GM23338 (cell line): ENCODE results near the gene OSTC. TPM values are rescaled to one million over a fixed set of nuclear protein-coding genes. Genes with fewer than 3 reads are reported as not detected.

Experiments
- ATAC-seq: fragments of 200-7000 bp; cut with Tn5 transposase; 3 replicates; pipeline ENCODE4 v1.9.1; 2020
- DNase-seq: peaks from one replicate; pipeline ENCODE4 v3.0.0-alpha.2; 2015; ENCODE audit warnings: low spot score
- H2AFZ ChIP-seq: fragments of 200-600 bp; sonication (generic); 2 replicates; pipeline ENCODE4 v1.8.0; 2016; ENCODE audit warnings: antibody characterized with exemption, mild to moderate bottlenecking, moderate library complexity
- H3F3A ChIP-seq: fragments of 200-600 bp; sonication (generic); replicated peaks from 2 replicates; pipeline ENCODE4 v1.8.0; 2017; ENCODE audit warnings: antibody characterized with exemption, mixed run types, low read depth
- H3K27ac ChIP-seq: fragments of 200-600 bp; sonication (generic); 2 replicates; pipeline ENCODE4 v1.6.1; 2016; ENCODE audit warnings: low read depth
- H3K27me3 ChIP-seq: fragments of 200-600 bp; sonication (generic); 2 replicates; pipeline ENCODE4 v1.8.0; 2016; ENCODE audit warnings: mild to moderate bottlenecking, mixed run types, moderate library complexity; ENCODE audit not compliant: insufficient read depth
- H3K36me3 ChIP-seq: fragments of 200-600 bp; sonication (generic); 2 replicates; pipeline ENCODE4 v1.8.0; 2016; ENCODE audit warnings: mild to moderate bottlenecking; ENCODE audit not compliant: insufficient read depth
- H3K4me1 ChIP-seq: fragments of 200-600 bp; sonication (generic); 2 replicates; pipeline ENCODE4 v1.8.0; 2016; ENCODE audit warnings: mild to moderate bottlenecking, moderate library complexity; ENCODE audit not compliant: insufficient read depth
- H3K4me2 ChIP-seq: fragments of 200-600 bp; sonication (generic); 2 replicates; pipeline ENCODE4 v1.7.1; 2017; ENCODE audit warnings: mixed run types
- H3K4me3 ChIP-seq: fragments of 200-600 bp; sonication (generic); 2 replicates; pipeline ENCODE4 v1.6.1; 2016; ENCODE audit warnings: mixed run types
- H3K79me2 ChIP-seq: fragments of 200-600 bp; sonication (generic); replicated peaks from 2 replicates; pipeline ENCODE4 v1.8.0; 2017; ENCODE audit warnings: mild to moderate bottlenecking; ENCODE audit not compliant: insufficient read depth
- H3K9me2 ChIP-seq: fragments of 200-600 bp; sonication (generic); 2 replicates; pipeline ENCODE4 v1.8.0; 2017; ENCODE audit not compliant: insufficient read depth
- H4K20me1 ChIP-seq: fragments of 200-600 bp; sonication (generic); replicated peaks from 2 replicates; pipeline ENCODE4 v1.8.0; 2017; ENCODE audit warnings: mild to moderate bottlenecking; ENCODE audit not compliant: insufficient read depth
- H3K27ac Mint-ChIP-seq: 2 replicates; pipeline ENCODE4 v1.8.0; 2020; ENCODE audit warnings: inconsistent platforms, mild to moderate bottlenecking, moderate library complexity, mixed read lengths
- H3K27me3 Mint-ChIP-seq: 3 replicates; pipeline ENCODE4 v1.8.0; 2022; ENCODE audit warnings: low read depth, mild to moderate bottlenecking, moderate library complexity, mixed read lengths, inconsistent platforms; ENCODE audit not compliant: insufficient read depth, poor library complexity
- H3K36me3 Mint-ChIP-seq: 3 replicates; pipeline ENCODE4 v1.8.0; 2021; ENCODE audit warnings: low read depth, mild to moderate bottlenecking, inconsistent platforms, moderate library complexity, mixed read lengths
- H3K4me1 Mint-ChIP-seq: 3 replicates; pipeline ENCODE4 v1.8.0; 2020; ENCODE audit warnings: mild to moderate bottlenecking, inconsistent platforms, mixed read lengths
- H3K4me3 Mint-ChIP-seq: 3 replicates; pipeline ENCODE4 v1.8.0; 2021; ENCODE audit warnings: moderate library complexity, mild to moderate bottlenecking, inconsistent platforms, mixed read lengths
- H3K9me3 Mint-ChIP-seq: 3 replicates; pipeline ENCODE4 v1.8.0; 2020; ENCODE audit warnings: moderate library complexity, mild to moderate bottlenecking, inconsistent platforms, mixed read lengths
- CREB1 ChIP-seq: fragments of 250-450 bp; sonication (Bioruptor Pico); IDR thresholded peaks from 2 replicates; pipeline ENCODE4 v1.5.0; 2020; ENCODE audit warnings: low read depth, mild to moderate bottlenecking, moderate library complexity
- CTCF ChIP-seq, 2 experiments: fragments of 200-600 bp in 1 of 2; sonication (generic) in 1 of 2; conservative IDR thresholded peaks; 2 replicates each; pipeline versions ENCODE4 v1.5.1 to v1.6.1; 2016 to 2017; ENCODE audit warnings: antibody characterized with exemption in 2 of 2, low read depth in 2 of 2, mild to moderate bottlenecking in 2 of 2, moderate library complexity in 1 of 2
- EZH2 ChIP-seq: fragments of 200-600 bp; sonication (generic); IDR thresholded peaks from one replicate; pipeline ENCODE4 v1.8.0; 2017; ENCODE audit warnings: antibody characterized with exemption, mild to moderate bottlenecking, low read depth; ENCODE audit not compliant: unreplicated experiment
- EZH2phosphoT487 ChIP-seq: fragments of 200-600 bp; sonication (generic); IDR thresholded peaks from one replicate; pipeline ENCODE4 v1.8.1; 2018; ENCODE audit warnings: antibody characterized with exemption; ENCODE audit not compliant: unreplicated experiment
- JUNB ChIP-seq: IDR thresholded peaks from one replicate; pipeline ENCODE4 v1.6.1; 2016; ENCODE audit warnings: antibody characterized with exemption; ENCODE audit not compliant: unreplicated experiment
- NANOG ChIP-seq: IDR thresholded peaks from 2 replicates; pipeline ENCODE4 v1.6.1; 2016; ENCODE audit warnings: antibody characterized with exemption, borderline replicate concordance
- POLR2AphosphoS5 ChIP-seq: IDR thresholded peaks from 2 replicates; pipeline ENCODE4 v1.6.1; 2016; ENCODE audit warnings: antibody characterized with exemption, low read depth
- REST ChIP-seq: IDR thresholded peaks from one replicate; pipeline ENCODE4 v1.6.1; 2018; ENCODE audit warnings: antibody characterized with exemption; ENCODE audit not compliant: unreplicated experiment
- STAT1 ChIP-seq: IDR thresholded peaks from one replicate; pipeline ENCODE4 v1.6.1; 2016; ENCODE audit warnings: antibody characterized with exemption; ENCODE audit not compliant: unreplicated experiment
- ZNF114 ChIP-seq: fragments of 250-450 bp; sonication (Bioruptor Pico); IDR thresholded peaks from 2 replicates; pipeline ENCODE4 v1.5.0; 2020; ENCODE audit warnings: mild to moderate bottlenecking, moderate library complexity
- ZNF331 ChIP-seq: fragments of 250-450 bp; sonication (Bioruptor Pico); IDR thresholded peaks from 2 replicates; pipeline ENCODE4 v1.5.0; 2020; ENCODE audit warnings: low read depth, mild to moderate bottlenecking, moderate library complexity
- polyA plus RNA-seq: library from polyadenylated mRNA; unstranded; fragments of >200 nt; fragmentation: Nextera tagmentation; extraction: Ambion mirVana; gene quantifications from 2 replicates; pipeline ENCODE4 v1.2.1, GENCODE V29; 2016
- total RNA-seq: library from RNA; depleted of rRNA; stranded (reverse); fragments of >200 nt; shearing (Covaris generic); gene quantifications from 2 replicates; pipeline ENCODE4 v1.2.3, GENCODE V29; 2014
- TF ChIP-seq, protein P1 (sequence below): IDR thresholded peaks from 2 replicates; pipeline ENCODE4 v1.6.1; 2016; ENCODE audit warnings: antibody characterized with exemption
- TF ChIP-seq, protein P2 (sequence below): fragments of 250-450 bp; sonication (Bioruptor Pico); IDR thresholded peaks from 2 replicates; pipeline ENCODE4 v1.5.0; 2020; ENCODE audit warnings: mild to moderate bottlenecking, moderate library complexity

Gene OSTC
- total and polyA plus RNA-seq, 2 experiments from 2014 or later, result 142 to 311 TPM

GRCh38 chr4:108690738-108691137 lies 40.3 kb downstream of the OSTC start (continued):
- no peak for TF ChIP-seq NANOG
- TF ChIP-seq EZH2phosphoT487, result no peak

DNA sequence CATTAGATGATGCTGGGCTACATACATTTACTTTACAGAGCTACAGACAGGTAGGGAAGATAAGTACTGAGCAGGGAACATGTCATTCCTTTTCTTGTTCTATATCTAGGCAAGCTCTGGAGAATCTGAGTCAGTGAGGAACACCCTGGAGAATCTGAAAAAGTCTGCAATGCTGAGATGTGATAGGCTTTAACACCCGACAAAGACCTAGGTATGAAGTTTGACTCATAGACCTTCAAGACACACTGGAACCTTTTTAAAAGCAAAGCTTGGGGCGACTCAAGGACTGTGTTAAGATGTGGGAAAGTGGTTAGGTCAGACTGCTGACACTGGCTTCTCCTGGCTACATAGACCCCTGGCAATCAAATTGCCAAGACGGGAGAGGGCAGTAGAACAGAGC lies 42.8 kb downstream of the OSTC start:
- H4K20me1 ChIP-seq, result no peaks in the 10 kb centered on the region
- no peak overlapping the region for H3K27ac Mint-ChIP-seq
- H2AFZ ChIP-seq, result no peak overlapping the region
- TF ChIP-seq, protein P1, sequence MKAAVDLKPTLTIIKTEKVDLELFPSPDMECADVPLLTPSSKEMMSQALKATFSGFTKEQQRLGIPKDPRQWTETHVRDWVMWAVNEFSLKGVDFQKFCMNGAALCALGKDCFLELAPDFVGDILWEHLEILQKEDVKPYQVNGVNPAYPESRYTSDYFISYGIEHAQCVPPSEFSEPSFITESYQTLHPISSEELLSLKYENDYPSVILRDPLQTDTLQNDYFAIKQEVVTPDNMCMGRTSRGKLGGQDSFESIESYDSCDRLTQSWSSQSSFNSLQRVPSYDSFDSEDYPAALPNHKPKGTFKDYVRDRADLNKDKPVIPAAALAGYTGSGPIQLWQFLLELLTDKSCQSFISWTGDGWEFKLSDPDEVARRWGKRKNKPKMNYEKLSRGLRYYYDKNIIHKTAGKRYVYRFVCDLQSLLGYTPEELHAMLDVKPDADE, result no peak
- TF ChIP-seq REST (no peak), STAT1 (no peak), EZH2 (no peak), JUNB (no peak), NANOG (no peak), EZH2phosphoT487 (no peak), ZNF331 (no peak), POLR2AphosphoS5 (no peak), CTCF (conservative IDR thresholded peaks at IDR 0.05; ENCODE audit: low read depth in 2 of 2) (no peak), CREB1 (no peak), ZNF114 (CRISPR knock-in tag) (no peak)
- TF ChIP-seq, protein P2, sequence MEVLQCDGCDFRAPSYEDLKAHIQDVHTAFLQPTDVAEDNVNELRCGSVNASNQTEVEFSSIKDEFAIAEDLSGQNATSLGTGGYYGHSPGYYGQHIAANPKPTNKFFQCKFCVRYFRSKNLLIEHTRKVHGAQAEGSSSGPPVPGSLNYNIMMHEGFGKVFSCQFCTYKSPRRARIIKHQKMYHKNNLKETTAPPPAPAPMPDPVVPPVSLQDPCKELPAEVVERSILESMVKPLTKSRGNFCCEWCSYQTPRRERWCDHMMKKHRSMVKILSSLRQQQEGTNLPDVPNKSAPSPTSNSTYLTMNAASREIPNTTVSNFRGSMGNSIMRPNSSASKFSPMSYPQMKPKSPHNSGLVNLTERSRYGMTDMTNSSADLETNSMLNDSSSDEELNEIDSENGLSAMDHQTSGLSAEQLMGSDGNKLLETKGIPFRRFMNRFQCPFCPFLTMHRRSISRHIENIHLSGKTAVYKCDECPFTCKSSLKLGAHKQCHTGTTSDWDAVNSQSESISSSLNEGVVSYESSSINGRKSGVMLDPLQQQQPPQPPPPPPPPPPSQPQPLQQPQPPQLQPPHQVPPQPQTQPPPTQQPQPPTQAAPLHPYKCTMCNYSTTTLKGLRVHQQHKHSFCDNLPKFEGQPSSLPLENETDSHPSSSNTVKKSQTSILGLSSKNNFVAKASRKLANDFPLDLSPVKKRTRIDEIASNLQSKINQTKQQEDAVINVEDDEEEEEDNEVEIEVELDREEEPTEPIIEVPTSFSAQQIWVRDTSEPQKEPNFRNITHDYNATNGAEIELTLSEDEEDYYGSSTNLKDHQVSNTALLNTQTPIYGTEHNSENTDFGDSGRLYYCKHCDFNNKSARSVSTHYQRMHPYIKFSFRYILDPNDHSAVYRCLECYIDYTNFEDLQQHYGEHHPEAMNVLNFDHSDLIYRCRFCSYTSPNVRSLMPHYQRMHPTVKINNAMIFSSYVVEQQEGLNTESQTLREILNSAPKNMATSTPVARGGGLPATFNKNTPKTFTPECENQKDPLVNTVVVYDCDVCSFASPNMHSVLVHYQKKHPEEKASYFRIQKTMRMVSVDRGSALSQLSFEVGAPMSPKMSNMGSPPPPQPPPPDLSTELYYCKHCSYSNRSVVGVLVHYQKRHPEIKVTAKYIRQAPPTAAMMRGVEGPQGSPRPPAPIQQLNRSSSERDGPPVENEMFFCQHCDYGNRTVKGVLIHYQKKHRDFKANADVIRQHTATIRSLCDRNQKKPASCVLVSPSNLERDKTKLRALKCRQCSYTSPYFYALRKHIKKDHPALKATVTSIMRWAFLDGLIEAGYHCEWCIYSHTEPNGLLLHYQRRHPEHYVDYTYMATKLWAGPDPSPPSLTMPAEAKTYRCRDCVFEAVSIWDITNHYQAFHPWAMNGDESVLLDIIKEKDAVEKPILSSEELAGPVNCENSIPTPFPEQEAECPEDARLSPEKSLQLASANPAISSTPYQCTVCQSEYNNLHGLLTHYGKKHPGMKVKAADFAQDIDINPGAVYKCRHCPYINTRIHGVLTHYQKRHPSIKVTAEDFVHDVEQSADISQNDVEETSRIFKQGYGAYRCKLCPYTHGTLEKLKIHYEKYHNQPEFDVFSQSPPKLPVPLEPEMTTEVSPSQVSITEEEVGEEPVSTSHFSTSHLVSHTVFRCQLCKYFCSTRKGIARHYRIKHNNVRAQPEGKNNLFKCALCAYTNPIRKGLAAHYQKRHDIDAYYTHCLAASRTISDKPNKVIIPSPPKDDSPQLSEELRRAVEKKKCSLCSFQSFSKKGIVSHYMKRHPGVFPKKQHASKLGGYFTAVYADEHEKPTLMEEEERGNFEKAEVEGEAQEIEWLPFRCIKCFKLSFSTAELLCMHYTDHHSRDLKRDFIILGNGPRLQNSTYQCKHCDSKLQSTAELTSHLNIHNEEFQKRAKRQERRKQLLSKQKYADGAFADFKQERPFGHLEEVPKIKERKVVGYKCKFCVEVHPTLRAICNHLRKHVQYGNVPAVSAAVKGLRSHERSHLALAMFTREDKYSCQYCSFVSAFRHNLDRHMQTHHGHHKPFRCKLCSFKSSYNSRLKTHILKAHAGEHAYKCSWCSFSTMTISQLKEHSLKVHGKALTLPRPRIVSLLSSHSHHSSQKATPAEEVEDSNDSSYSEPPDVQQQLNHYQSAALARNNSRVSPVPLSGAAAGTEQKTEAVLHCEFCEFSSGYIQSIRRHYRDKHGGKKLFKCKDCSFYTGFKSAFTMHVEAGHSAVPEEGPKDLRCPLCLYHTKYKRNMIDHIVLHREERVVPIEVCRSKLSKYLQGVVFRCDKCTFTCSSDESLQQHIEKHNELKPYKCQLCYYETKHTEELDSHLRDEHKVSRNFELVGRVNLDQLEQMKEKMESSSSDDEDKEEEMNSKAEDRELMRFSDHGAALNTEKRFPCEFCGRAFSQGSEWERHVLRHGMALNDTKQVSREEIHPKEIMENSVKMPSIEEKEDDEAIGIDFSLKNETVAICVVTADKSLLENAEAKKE (CRISPR knock-in tag), result no peak
- H3F3A ChIP-seq, result no peaks in the 10 kb centered on the region
- no peaks in the 10 kb centered on the region for H3K79me2 ChIP-seq
- no peak overlapping the region for H3K4me2 ChIP-seq
- no peaks in the 10 kb centered on the region for H3K27me3 ChIP-seq
- DNase-seq (no peak), ATAC-seq (no peak)
- no peaks in the 10 kb centered on the region for H3K9me3 Mint-ChIP-seq
- H3K4me1 ChIP-seq, result 0 out of 2 replicates have a peak, but pooled peaks cover 10% of the 10 kb centered on the region
- 0 out of 2 replicates have a peak, but pooled peaks cover 5% of the 10 kb centered on the region for H3K9me2 ChIP-seq
- no peaks in the 10 kb centered on the region for H3K27me3 Mint-ChIP-seq
- H3K4me3 ChIP-seq, result no peak overlapping the region
- H3K27ac ChIP-seq, result no peak overlapping the region
- H3K4me1 Mint-ChIP-seq, result no peaks in the 10 kb centered on the region
- H3K36me3 ChIP-seq, result no peaks in the 10 kb centered on the region
- no peak overlapping the region for H3K4me3 Mint-ChIP-seq
- no peaks in the 10 kb centered on the region for H3K36me3 Mint-ChIP-seq
